ENCODE measurements around the gene SLC9A4. TPM values are rescaled to one million over a fixed set of nuclear protein-coding genes. Genes with fewer than 3 reads are reported as not detected.

The SLC9A4 gene
- 0.63 TPM for total RNA-seq

GRCh38 chr2:102473020-102473419 is at the start of gene SLC9A4:
Gene SLC9A4 (plus strand): TSS chr2:102473226. CDS start chr2:102473760, 534 bp downstream.

Small RNA genes lying within 50 kb of the gene (small RNA-seq; reads per million reads assigned to genes)
- not detected for gene MIR4772 (ENCODE audit: low replicate concordance)

Other genes starting within 250 kb of the SLC9A4 start
- not detected for gene IL1RL1, start 161.7 kb upstream of the SLC9A4 start, total RNA-seq
- gene IL18R1, start 117.4 kb upstream of the SLC9A4 start, total RNA-seq: 0.63 TPM
- not detected for gene IL18RAP, start 50.1 kb upstream of the SLC9A4 start, total RNA-seq
- gene SLC9A2, start 146.3 kb downstream of the SLC9A4 start, total RNA-seq: 0.63 TPM